ENCODE measurements around the gene TMPRSS6. TPM values are rescaled to one million over a fixed set of nuclear protein-coding genes. Genes with fewer than 3 reads are reported as not detected.

The TMPRSS6 gene
- total and polyA plus RNA-seq, 2 of the 13 experiments (the other 11 are each of a cell fraction or from before 2014, with no cell fraction given) = 4.2 to 4.8 TPM

GRCh38 chr22:37033605-37034430, 75.7 kb downstream of the TMPRSS6 start (continued):
- TF ChIP-seq HOXA3 (CRISPR knock-in tag; IDR thresholded peaks at IDR 0.05) (peak; percentile 84; the same call in 1 of the 2 replicates), POGK (CRISPR knock-in tag; conservative IDR thresholded peaks at IDR 0.05) (peak; percentile 64; the same call in 1 of the 2 replicates), SIX1 (CRISPR knock-in tag; IDR thresholded peaks at IDR 0.05; ENCODE audit: borderline replicate concordance) (peak; percentile 35; the same call in 1 of the 2 replicates), SMAD3 (CRISPR knock-in tag; IDR thresholded peaks at IDR 0.05) (no peak), TARDBP (CRISPR knock-in tag; IDR thresholded peaks at IDR 0.05) (peak; percentile 25; the same call in 1 of the 2 replicates), ZNF335 (CRISPR knock-in tag; IDR thresholded peaks at IDR 0.05) (no peak), ATF4 (CRISPR knock-in tag; IDR thresholded peaks at IDR 0.05) (peak in 1 of 2 experiments; percentile 38; a peak in 1 of 4 replicates), HHEX (CRISPR knock-in tag; IDR thresholded peaks at IDR 0.05) (no peak), ZNF34 (CRISPR knock-in tag; IDR thresholded peaks at IDR 0.05; ENCODE audit: borderline replicate concordance) (no peak), YEATS4 (CRISPR knock-in tag; IDR thresholded peaks at IDR 0.05; ENCODE audit: borderline replicate concordance) (peak; percentile 76; the same call in 1 of the 2 replicates), MED1 (CRISPR knock-in tag; IDR thresholded peaks at IDR 0.05) (peak; percentile 96), ZNF30 (CRISPR knock-in tag; IDR thresholded peaks at IDR 0.05) (no peak), ZFP91 (CRISPR knock-in tag; IDR thresholded peaks at IDR 0.05; ENCODE audit: borderline replicate concordance) (no peak; the same call in 1 of the 2 replicates), ZNF816 (CRISPR knock-in tag; IDR thresholded peaks at IDR 0.05; ENCODE audit: borderline replicate concordance) (no peak), STAG1 (CRISPR knock-in tag; IDR thresholded peaks at IDR 0.05) (no peak), ZNF569 (CRISPR knock-in tag; IDR thresholded peaks at IDR 0.05; ENCODE audit: borderline replicate concordance) (no peak)
